ENCODE measurements around the gene GRIP1.

The GRIP1 gene

DNA sequence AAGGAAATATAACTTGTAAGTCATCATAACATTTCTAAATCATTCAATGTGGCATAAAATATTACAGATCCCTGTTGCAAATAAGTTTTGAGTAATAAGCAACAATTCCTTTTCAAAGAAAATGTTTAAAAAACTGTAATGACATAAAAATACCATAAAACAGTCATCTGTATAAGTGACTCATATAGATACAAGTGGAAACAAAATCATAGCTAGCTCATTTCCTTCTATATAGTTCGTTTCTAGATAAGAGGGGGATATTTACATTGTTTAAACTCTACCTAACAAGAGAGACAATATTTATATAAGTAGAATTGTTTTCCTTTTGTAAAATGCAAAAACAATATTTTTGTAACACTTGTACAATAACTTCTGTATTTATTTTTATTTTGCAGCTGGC, 148.9 kb downstream of the GRIP1 start:
- Histone ChIP-seq H3F3A (ENCODE audit: insufficient read depth) (no peaks in the 10 kb centered on the region), H3K4me3 (ENCODE audit: insufficient read depth, low read length, poor library complexity, severe bottlenecking) (no peak overlapping the region), H3K9me2 (replicated peaks; ENCODE audit: insufficient read depth, low read length) (no peaks in the 10 kb centered on the region)

DNA sequence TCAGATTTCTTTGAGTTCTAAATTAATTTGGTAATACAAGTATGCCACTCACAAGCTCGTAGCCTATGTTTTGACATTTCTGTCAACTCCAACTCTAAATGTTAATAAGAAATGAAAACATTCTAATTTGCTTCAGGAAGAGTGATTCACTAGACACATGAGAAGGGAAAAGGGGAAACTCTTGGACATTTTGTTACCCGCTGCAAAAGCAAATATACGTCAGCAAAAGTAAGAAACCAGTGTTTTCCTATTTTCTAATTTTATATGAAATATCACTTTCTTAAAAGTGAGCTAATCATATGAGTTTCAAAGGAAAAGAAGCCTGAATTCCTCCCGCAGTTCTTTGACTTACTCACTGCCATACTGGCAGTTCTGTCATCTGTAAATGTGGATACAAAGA, 162.3 kb downstream of the GRIP1 start:
- Histone ChIP-seq H2AFZ (ENCODE audit: low read depth, low read length, severe bottlenecking) (no peak overlapping the region), H3K4me2 (ENCODE audit: low read depth, low read length, poor library complexity, severe bottlenecking) (no peak overlapping the region), H3K9me2 (replicated peaks; ENCODE audit: insufficient read depth, low read length) (no peaks in the 10 kb centered on the region), H3F3A (ENCODE audit: insufficient read depth) (no peaks in the 10 kb centered on the region), H3K9ac (ENCODE audit: low read length) (no peak overlapping the region), H3K4me3 (ENCODE audit: insufficient read depth, low read length, poor library complexity, severe bottlenecking) (no peak overlapping the region), H3K27me3 (ENCODE audit: low read length) (no peaks in the 10 kb centered on the region), H3K36me3 (ENCODE audit: low read length) (no peaks in the 10 kb centered on the region), H3K9me3 (ENCODE audit: insufficient read depth, low read length) (no peaks in the 10 kb centered on the region), H4K20me1 (ENCODE audit: low read depth, low read length) (no peaks in the 10 kb centered on the region), H3K79me2 (ENCODE audit: insufficient read depth, low read length) (no peaks in the 10 kb centered on the region), H3K27ac (ENCODE audit: low read depth, low read length) (no peak overlapping the region)
- no peak for TF ChIP-seq EZH2phosphoT487 (conservative IDR thresholded peaks at IDR 0.05; ENCODE audit: low read length)
- TF ChIP-seq, protein P1, sequence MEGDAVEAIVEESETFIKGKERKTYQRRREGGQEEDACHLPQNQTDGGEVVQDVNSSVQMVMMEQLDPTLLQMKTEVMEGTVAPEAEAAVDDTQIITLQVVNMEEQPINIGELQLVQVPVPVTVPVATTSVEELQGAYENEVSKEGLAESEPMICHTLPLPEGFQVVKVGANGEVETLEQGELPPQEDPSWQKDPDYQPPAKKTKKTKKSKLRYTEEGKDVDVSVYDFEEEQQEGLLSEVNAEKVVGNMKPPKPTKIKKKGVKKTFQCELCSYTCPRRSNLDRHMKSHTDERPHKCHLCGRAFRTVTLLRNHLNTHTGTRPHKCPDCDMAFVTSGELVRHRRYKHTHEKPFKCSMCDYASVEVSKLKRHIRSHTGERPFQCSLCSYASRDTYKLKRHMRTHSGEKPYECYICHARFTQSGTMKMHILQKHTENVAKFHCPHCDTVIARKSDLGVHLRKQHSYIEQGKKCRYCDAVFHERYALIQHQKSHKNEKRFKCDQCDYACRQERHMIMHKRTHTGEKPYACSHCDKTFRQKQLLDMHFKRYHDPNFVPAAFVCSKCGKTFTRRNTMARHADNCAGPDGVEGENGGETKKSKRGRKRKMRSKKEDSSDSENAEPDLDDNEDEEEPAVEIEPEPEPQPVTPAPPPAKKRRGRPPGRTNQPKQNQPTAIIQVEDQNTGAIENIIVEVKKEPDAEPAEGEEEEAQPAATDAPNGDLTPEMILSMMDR (IDR thresholded peaks at IDR 0.05; ENCODE audit: insufficient read depth, low read length, poor library complexity, severe bottlenecking): no peak

More for the DNA sequence above, 148.9 kb downstream of the GRIP1 start:
- H3K36me3 ChIP-seq (ENCODE audit: low read length): no peaks in the 10 kb centered on the region
- no peaks in the 10 kb centered on the region for H3K9me3 ChIP-seq (ENCODE audit: insufficient read depth, low read length)
- H3K4me2 ChIP-seq (ENCODE audit: low read depth, low read length, poor library complexity, severe bottlenecking): no peak overlapping the region
- no peaks in the 10 kb centered on the region for H4K20me1 ChIP-seq (ENCODE audit: low read depth, low read length)
- H2AFZ ChIP-seq (ENCODE audit: low read depth, low read length, severe bottlenecking): no peak overlapping the region
- no peaks in the 10 kb centered on the region for H3K27me3 ChIP-seq (ENCODE audit: low read length)
- H3K27ac ChIP-seq (ENCODE audit: low read depth, low read length): no peak overlapping the region
- H3K9ac ChIP-seq (ENCODE audit: low read length): no peak overlapping the region
- no peaks in the 10 kb centered on the region for H3K79me2 ChIP-seq (ENCODE audit: insufficient read depth, low read length)
- TF ChIP-seq, protein P1 (IDR thresholded peaks at IDR 0.05; ENCODE audit: insufficient read depth, low read length, poor library complexity, severe bottlenecking): no peak
- TF ChIP-seq EZH2phosphoT487 (conservative IDR thresholded peaks at IDR 0.05; ENCODE audit: low read length): no peak

DNA sequence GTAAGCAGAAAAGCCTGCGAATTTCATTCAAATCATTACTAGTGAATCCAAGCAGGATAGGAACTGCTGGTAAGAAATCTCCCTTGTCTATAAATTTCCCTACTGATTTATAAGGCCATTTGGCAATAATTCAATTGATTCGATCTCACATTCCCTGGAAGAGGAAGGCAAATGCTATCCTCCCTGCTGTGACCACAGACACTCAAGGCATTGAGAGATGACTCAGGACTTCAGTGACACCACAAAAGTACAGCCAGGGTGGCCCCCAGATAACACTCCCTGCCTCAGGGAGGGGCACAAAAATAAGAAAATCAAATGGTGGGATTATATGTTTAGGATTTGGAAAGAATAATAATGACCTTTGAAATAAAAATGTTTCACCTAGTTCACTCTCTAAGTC, 162.7 kb downstream of the GRIP1 start:
- Histone ChIP-seq H3K79me2 (ENCODE audit: insufficient read depth, low read length) (no peaks in the 10 kb centered on the region), H3K27me3 (ENCODE audit: low read length) (no peaks in the 10 kb centered on the region), H3K4me3 (ENCODE audit: insufficient read depth, low read length, poor library complexity, severe bottlenecking) (no peak overlapping the region), H3K9me2 (replicated peaks; ENCODE audit: insufficient read depth, low read length) (no peaks in the 10 kb centered on the region), H3K27ac (ENCODE audit: low read depth, low read length) (no peak overlapping the region), H2AFZ (ENCODE audit: low read depth, low read length, severe bottlenecking) (no peak overlapping the region), H3K36me3 (ENCODE audit: low read length) (no peaks in the 10 kb centered on the region), H3K9me3 (ENCODE audit: insufficient read depth, low read length) (no peaks in the 10 kb centered on the region), H3K9ac (ENCODE audit: low read length) (no peak overlapping the region), H4K20me1 (ENCODE audit: low read depth, low read length) (no peaks in the 10 kb centered on the region), H3F3A (ENCODE audit: insufficient read depth) (no peaks in the 10 kb centered on the region), H3K4me2 (ENCODE audit: low read depth, low read length, poor library complexity, severe bottlenecking) (no peak overlapping the region)
- TF ChIP-seq, protein P1 (IDR thresholded peaks at IDR 0.05; ENCODE audit: insufficient read depth, low read length, poor library complexity, severe bottlenecking): no peak
- TF ChIP-seq EZH2phosphoT487 (conservative IDR thresholded peaks at IDR 0.05; ENCODE audit: low read length): no peak

Measured in SU-DHL-6 (cell line).